Psoas muscle (tissue), 8 donors: ENCODE data around the gene GGA3. TPM values are rescaled to one million over a fixed set of nuclear protein-coding genes. Genes with fewer than 3 reads are reported as not detected.

ENCODE experiments used
- ATAC-seq, 4 donors: fragments of 200-7000 bp; cut with Tn5 transposase; one replicate each; pipeline ENCODE4 v1.9.1; 2020; ENCODE audit warnings: moderate library complexity in 3 of 4, mild to moderate bottlenecking in 2 of 4
- DNase-seq, 2 donors: peaks; one replicate each; pipeline ENCODE4 v3.0.0-alpha.2; 2020
- H3K27ac ChIP-seq: fragments of 200-600 bp; one replicate; pipeline ENCODE4 v1.8.0; 2022
- H3K27me3 ChIP-seq, 3 donors: fragments of 200-600 bp in 1 of 3; one replicate each; pipeline versions ENCODE4 v1.6.1 to v1.8.0; 2013 to 2022; ENCODE audit warnings: low read length in 2 of 3, mild to moderate bottlenecking in 2 of 3, moderate library complexity in 1 of 3; ENCODE audit not compliant: insufficient read depth in 3 of 3
- H3K36me3 ChIP-seq, 2 donors: fragments of 200-600 bp in 1 of 2; one replicate each; pipeline versions ENCODE4 v1.6.1 to v1.8.0; 2013 to 2022; ENCODE audit warnings: low read depth in 1 of 2, mild to moderate bottlenecking in 1 of 2, moderate library complexity in 1 of 2; ENCODE audit not compliant: insufficient read depth in 1 of 2
- H3K4me1 ChIP-seq: fragments of 200-600 bp; one replicate; pipeline ENCODE4 v1.8.0; 2022
- H3K4me3 ChIP-seq: fragments of 200-600 bp; one replicate; pipeline ENCODE4 v1.8.0; 2022; ENCODE audit warnings: mild to moderate bottlenecking
- H3K9me3 ChIP-seq: fragments of 200-600 bp; one replicate; pipeline ENCODE4 v1.8.0; 2022
- CTCF ChIP-seq: fragments of 200-600 bp; IDR thresholded peaks from one replicate; pipeline ENCODE4 v1.8.0; 2022; ENCODE audit warnings: antibody characterized with exemption
- WGBS, 3 donors: extraction: QIAGEN DNeasy Blood & Tissue Kit; methylation state at CpG; one replicate each; pipeline versions ENCODE4 v1.1.6 to v1.1.7; 2013; 5-methylcytosine and 5-hydroxymethylcytosine counted together
- intact Hi-C, 2 donors: fragments of 100-400 bp; cut with DNase I; formaldehyde crosslinking; loops; one replicate each; pipeline versions ENCODE4 v1.11.0 to v1.14.2; 2022
- polyA plus RNA-seq, 3 donors: library from polyadenylated mRNA; stranded (reverse); fragments of 200-250 nt; gene quantifications; one replicate each; pipeline ENCODE4 v1.2.3, GENCODE V29; 2013
- total RNA-seq, 4 donors: library from RNA; stranded (reverse); fragmentation: NEBNext Ultra II Directional in 2 of 4; extraction: Animal tissue kit (Norgen Biotek cat#: 25700) in 2 of 4; gene quantifications; one replicate each; pipeline versions ENCODE4 v1.2.1 to v1.2.4, GENCODE V29; 2021 to 2023
- donor health status: healthy with polysubstance abuse.
- donor health status: DM: no; HTN: no; CAD: no; lungs with moderate emphysema.
- donor health status: Bipolar disorder and iron deficiency.
- donor health status: healthy.
- donor health status: DM: yes; HTN: yes; CAD: no.
- donor health status: DM: no; HTN: no; CAD: no.
- donor health status: DM: no; HTN: no; CAD: no.
- donor health status: DM: yes; HTN: yes; CAD: no.

GGA3 gene
- total and polyA plus RNA-seq, 7 donors, result 13.8 to 40.6 (median 29.8) TPM

GRCh38 chr17:75232786-75233185 is 28.6 kb downstream of the GGA3 start:
- no peak for ATAC-seq
- DNase-seq, result peak in 1 of 2 donors; percentile 19
- Histone ChIP-seq H3K27me3 (no peaks in the 10 kb centered on the region), H3K9me3 (no peaks in the 10 kb centered on the region), H3K4me3 (no peak overlapping the region), H3K36me3 (peaks cover 9 to 95% of the 10 kb centered on the region in 2 donors), H3K4me1 (no peaks in the 10 kb centered on the region), H3K27ac (no peak overlapping the region)
- no peak for TF ChIP-seq CTCF
- intact Hi-C loops, result no loop called here
- 91 to 94% (median 92%) methylated on average over 13 of the region's 13 CpGs for WGBS, 3 donors

- peak in 1 of 2 donors; percentile 41 for DNase-seq
- TF ChIP-seq CTCF, result no peak
- no peak for ATAC-seq
- H3K4me3 ChIP-seq, result no peak overlapping the region
- no peaks in the 10 kb centered on the region for H3K27me3 ChIP-seq
- no peaks in the 10 kb centered on the region for H3K4me1 ChIP-seq
- 88 to 92% (median 90%) methylated on average over 18 of the region's 18 CpGs for WGBS, 3 donors
- peaks cover 8 to 94% of the 10 kb centered on the region in 2 donors for H3K36me3 ChIP-seq
- intact Hi-C loops, result no loop called here
- no peaks in the 10 kb centered on the region for H3K9me3 ChIP-seq
- H3K27ac ChIP-seq, result no peak overlapping the region
Observed at GRCh38 chr17:75231741-75232464, 29.5 kb downstream of the GGA3 start.

- 87 to 96% (median 94%) methylated on average over 8 of the region's 8 CpGs for WGBS, 3 donors
- DNase-seq (peak in 1 of 2 donors; percentile 30), ATAC-seq (no peak)
- no peak for TF ChIP-seq CTCF
- no peaks in the 10 kb centered on the region for H3K9me3 ChIP-seq
- no peaks in the 10 kb centered on the region for H3K27me3 ChIP-seq
- no peak overlapping the region for H3K4me3 ChIP-seq
- H3K36me3 ChIP-seq, result peaks cover 6 to 94% of the 10 kb centered on the region in 2 donors
- intact Hi-C loops, result no loop called here
- H3K27ac ChIP-seq, result no peak overlapping the region
- no peaks in the 10 kb centered on the region for H3K4me1 ChIP-seq
Observed at GRCh38 chr17:75231071-75231470, 30.3 kb downstream of the GGA3 start.

- ATAC-seq, result no peak
- H3K9me3 ChIP-seq, result no peaks in the 10 kb centered on the region
- no peak overlapping the region for H3K27ac ChIP-seq
- peaks cover 3 to 94% of the 10 kb centered on the region in 2 donors for H3K36me3 ChIP-seq
- peak; percentile 22 to 48 for DNase-seq
- H3K4me3 ChIP-seq, result no peak overlapping the region
- intact Hi-C loops, result no loop called here
- 74 to 84% (median 80%) methylated on average over 4 of the region's 4 CpGs for WGBS, 3 donors
- H3K4me1 ChIP-seq, result no peaks in the 10 kb centered on the region
- H3K27me3 ChIP-seq, result no peaks in the 10 kb centered on the region
- TF ChIP-seq CTCF, result no peak
Observed at GRCh38 chr17:75228847-75229246, 32.6 kb downstream of the GGA3 start.
